Transverse colon (tissue), 4 donors: ENCODE data around the gene AKAP13.

ENCODE experiments used
- CTCF ChIP-seq, 5 experiments: fragments of 200-600 bp in 3 of 5; fragments of 450-650 bp in 2 of 5; sonication (generic) in 3 of 5; IDR thresholded peaks; 1 replicate in 2 of 5; 2 replicates in 3 of 5; pipeline ENCODE4 v1.5.1; 2016 to 2017; ENCODE audit warnings: antibody characterized with exemption in 5 of 5, inconsistent platforms in 3 of 5, mild to moderate bottlenecking in 2 of 5, moderate library complexity in 1 of 5
- EP300 ChIP-seq: sonication (generic); formaldehyde crosslinking; IDR thresholded peaks from one replicate; pipeline ENCODE4 v1.6.1; 2017; ENCODE audit warnings: antibody characterized with exemption, low read depth
- POLR2AphosphoS5 ChIP-seq, 3 donors: sonication (generic); formaldehyde crosslinking; IDR thresholded peaks; one replicate each; pipeline ENCODE4 v1.6.1; 2016; ENCODE audit warnings: antibody characterized with exemption in 3 of 3

- no peak for TF ChIP-seq CTCF (IDR thresholded peaks at IDR 0.05)
- TF ChIP-seq POLR2AphosphoS5 (IDR thresholded peaks at IDR 0.05), result no peak
- no peak for TF ChIP-seq EP300
Observed at GRCh38 chr15:85475711-85476110, 95.3 kb downstream of the AKAP13 start.
